ENCODE results near the gene TMEM141. TPM values are rescaled to one million over a fixed set of nuclear protein-coding genes. Genes with fewer than 3 reads are reported as not detected.

TMEM141 gene
- total and polyA plus RNA-seq, 2 donors = 81.0 TPM

Other genes starting within 250 kb of the TMEM141 start
- gene NOTCH1, start 245.3 kb upstream of the TMEM141 start, total RNA-seq = 14.9 TPM
- 15.9 TPM for gene NOTCH1, start 245.3 kb upstream of the TMEM141 start, polyA plus RNA-seq
- gene EGFL7, start 128.4 kb upstream of the TMEM141 start, total RNA-seq = 18.1 TPM
- 118 TPM for gene EGFL7, start 128.4 kb upstream of the TMEM141 start, polyA plus RNA-seq
- gene AGPAT2, start 103.9 kb upstream of the TMEM141 start, total RNA-seq = 8.2 TPM
- 28.8 TPM for gene AGPAT2, start 103.9 kb upstream of the TMEM141 start, polyA plus RNA-seq
- gene DIPK1B, start 78.8 kb upstream of the TMEM141 start, total RNA-seq = 10.1 TPM
- 6.8 TPM for gene DIPK1B, start 78.8 kb upstream of the TMEM141 start, polyA plus RNA-seq
- gene LCN10, start 48.4 kb upstream of the TMEM141 start, total RNA-seq = 1.2 TPM
- 12.5 TPM for gene LCN10, start 48.4 kb upstream of the TMEM141 start, polyA plus RNA-seq
- not detected for gene LCN6, start 42.8 kb upstream of the TMEM141 start, total RNA-seq
- 7.1 TPM for gene LCN6, start 42.8 kb upstream of the TMEM141 start, polyA plus RNA-seq
- not detected for gene LCN8, start 33.1 kb upstream of the TMEM141 start, total RNA-seq
- gene LCN8, start 33.1 kb upstream of the TMEM141 start, polyA plus RNA-seq = 0.02 TPM
- 0.05 TPM for gene LCN15, start 26.8 kb upstream of the TMEM141 start, total RNA-seq
- gene LCN15, start 26.8 kb upstream of the TMEM141 start, polyA plus RNA-seq = 0.43 TPM
- 3.2 TPM for gene CCDC183, start 5.0 kb downstream of the TMEM141 start, total RNA-seq
- 5.0 TPM for gene CCDC183, start 5.0 kb downstream of the TMEM141 start, polyA plus RNA-seq
- 43.4 TPM for gene RABL6, start 16.6 kb downstream of the TMEM141 start, total RNA-seq
- gene RABL6, start 16.6 kb downstream of the TMEM141 start, polyA plus RNA-seq = 55.1 TPM
- gene AJM1, start 51.1 kb downstream of the TMEM141 start, total RNA-seq = 0.42 TPM
- 1.8 TPM for gene AJM1, start 51.1 kb downstream of the TMEM141 start, polyA plus RNA-seq
- 66.5 TPM for gene PHPT1, start 58.1 kb downstream of the TMEM141 start, total RNA-seq
- gene PHPT1, start 58.1 kb downstream of the TMEM141 start, polyA plus RNA-seq = 85.7 TPM
- gene MAMDC4, start 61.0 kb downstream of the TMEM141 start, total RNA-seq = 1.3 TPM
- gene MAMDC4, start 61.0 kb downstream of the TMEM141 start, polyA plus RNA-seq = 14.0 TPM
- gene EDF1, start 75.0 kb downstream of the TMEM141 start, total RNA-seq = 410 TPM
- 407 TPM for gene EDF1, start 75.0 kb downstream of the TMEM141 start, polyA plus RNA-seq
- gene TRAF2, start 95.2 kb downstream of the TMEM141 start, total RNA-seq = 12.8 TPM
- gene TRAF2, start 95.2 kb downstream of the TMEM141 start, polyA plus RNA-seq = 18.8 TPM
- gene FBXW5, start 153.4 kb downstream of the TMEM141 start, total RNA-seq = 101 TPM
- gene FBXW5, start 153.4 kb downstream of the TMEM141 start, polyA plus RNA-seq = 162 TPM
- 2.2 TPM for gene C8G, start 153.9 kb downstream of the TMEM141 start, total RNA-seq
- gene C8G, start 153.9 kb downstream of the TMEM141 start, polyA plus RNA-seq = 6.5 TPM
- gene LCN12, start 160.9 kb downstream of the TMEM141 start, total RNA-seq = 4.2 TPM
- 14.4 TPM for gene LCN12, start 160.9 kb downstream of the TMEM141 start, polyA plus RNA-seq
- 5.0 TPM for gene PTGDS, start 186.2 kb downstream of the TMEM141 start, total RNA-seq
- 137 TPM for gene PTGDS, start 186.2 kb downstream of the TMEM141 start, polyA plus RNA-seq
- 0.19 TPM for gene LCNL1, start 191.6 kb downstream of the TMEM141 start, total RNA-seq
- 5.0 TPM for gene LCNL1, start 191.6 kb downstream of the TMEM141 start, polyA plus RNA-seq
- gene PAXX, start 201.1 kb downstream of the TMEM141 start, total RNA-seq = 68.9 TPM
- 431 TPM for gene PAXX, start 201.1 kb downstream of the TMEM141 start, polyA plus RNA-seq
- 13.6 TPM for gene CLIC3, start 205.2 kb downstream of the TMEM141 start, total RNA-seq
- gene CLIC3, start 205.2 kb downstream of the TMEM141 start, polyA plus RNA-seq = 44.6 TPM
- gene ABCA2, start 236.9 kb downstream of the TMEM141 start, total RNA-seq = 4.2 TPM
- gene ABCA2, start 236.9 kb downstream of the TMEM141 start, polyA plus RNA-seq = 37.3 TPM
- 0.99 TPM for gene FUT7, start 240.7 kb downstream of the TMEM141 start, total RNA-seq
- gene FUT7, start 240.7 kb downstream of the TMEM141 start, polyA plus RNA-seq = 4.6 TPM

Data from thymus (tissue), 2 donors.